HFFc6 (cell line): ENCODE measurements around the gene KATNAL1. TPM values are rescaled to one million over a fixed set of nuclear protein-coding genes. Genes with fewer than 3 reads are reported as not detected.

Experiments used
- DNase-seq: peaks from one replicate; pipeline ENCODE4 v3.0.0-alpha.2; 2018
- H3K27ac Mint-ChIP-seq: 2 replicates; pipeline ENCODE4 v1.8.0; 2020; ENCODE audit warnings: mild to moderate bottlenecking, mixed read lengths
- H3K27me3 Mint-ChIP-seq: 2 replicates; pipeline ENCODE4 v1.8.0; 2021; ENCODE audit warnings: mild to moderate bottlenecking, moderate library complexity, mixed read lengths; ENCODE audit not compliant: insufficient read depth
- H3K36me3 Mint-ChIP-seq: 2 replicates; pipeline ENCODE4 v1.8.0; 2021; ENCODE audit warnings: low read depth, mixed read lengths
- H3K4me1 Mint-ChIP-seq: 2 replicates; pipeline ENCODE4 v1.8.0; 2020; ENCODE audit warnings: low read depth, mixed read lengths
- H3K4me3 Mint-ChIP-seq: 2 replicates; pipeline ENCODE4 v1.8.0; 2020; ENCODE audit warnings: mild to moderate bottlenecking, moderate library complexity, mixed read lengths
- H3K9me3 Mint-ChIP-seq: 2 replicates; pipeline ENCODE4 v1.8.0; 2020; ENCODE audit warnings: mild to moderate bottlenecking, mixed read lengths
- total RNA-seq, 6 experiments: library from RNA; stranded (reverse); fragmentation: NEBNext Ultra II Directional; extraction: Animal tissue kit (Norgen Biotek cat#: 25700); gene quantifications; 2 replicates in 1 of 6; 3 replicates in 5 of 6; pipeline ENCODE4 v1.2.3, GENCODE V29; 2021
- TF ChIP-seq, protein P1 (sequence below): fragments of 200-600 bp; sonication (generic); IDR thresholded peaks from 2 replicates; pipeline ENCODE4 v1.5.0; 2021; ENCODE audit warnings: antibody characterized with exemption, mild to moderate bottlenecking

The KATNAL1 gene
- total RNA-seq, 6 experiments from 2014 or later: 48.2 to 71.4 (median 61.2) TPM

DNA sequence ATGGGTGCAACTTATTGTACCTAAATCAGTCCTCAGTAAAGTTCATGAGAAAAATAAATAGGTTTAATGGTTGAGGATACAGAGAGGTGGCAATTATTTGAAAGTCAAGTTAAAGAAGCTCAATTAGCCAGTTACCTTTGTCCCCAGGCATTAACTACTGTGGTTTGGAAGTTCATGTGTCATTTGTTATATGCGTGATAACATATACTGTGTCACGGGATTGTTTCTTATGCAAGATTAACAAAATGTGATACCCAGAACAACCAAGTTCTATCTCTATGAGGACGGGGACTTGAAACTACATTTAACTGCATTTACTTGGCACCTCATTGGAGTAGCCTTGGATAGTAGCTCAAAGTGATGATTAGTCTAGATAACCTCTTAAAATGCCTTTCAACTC, 13.9 kb upstream of the KATNAL1 start:
- Mint-ChIP-seq H3K9me3 (no peaks in the 10 kb centered on the region), H3K27me3 (peaks cover 2% of the 10 kb centered on the region; the same call in 1 of the 2 replicates), H3K27ac (no peak overlapping the region), H3K4me1 (peaks cover 4% of the 10 kb centered on the region; the same call in 1 of the 2 replicates), H3K36me3 (no peaks in the 10 kb centered on the region; the same call in 1 of the 2 replicates), H3K4me3 (no peak overlapping the region)
- TF ChIP-seq, protein P1, sequence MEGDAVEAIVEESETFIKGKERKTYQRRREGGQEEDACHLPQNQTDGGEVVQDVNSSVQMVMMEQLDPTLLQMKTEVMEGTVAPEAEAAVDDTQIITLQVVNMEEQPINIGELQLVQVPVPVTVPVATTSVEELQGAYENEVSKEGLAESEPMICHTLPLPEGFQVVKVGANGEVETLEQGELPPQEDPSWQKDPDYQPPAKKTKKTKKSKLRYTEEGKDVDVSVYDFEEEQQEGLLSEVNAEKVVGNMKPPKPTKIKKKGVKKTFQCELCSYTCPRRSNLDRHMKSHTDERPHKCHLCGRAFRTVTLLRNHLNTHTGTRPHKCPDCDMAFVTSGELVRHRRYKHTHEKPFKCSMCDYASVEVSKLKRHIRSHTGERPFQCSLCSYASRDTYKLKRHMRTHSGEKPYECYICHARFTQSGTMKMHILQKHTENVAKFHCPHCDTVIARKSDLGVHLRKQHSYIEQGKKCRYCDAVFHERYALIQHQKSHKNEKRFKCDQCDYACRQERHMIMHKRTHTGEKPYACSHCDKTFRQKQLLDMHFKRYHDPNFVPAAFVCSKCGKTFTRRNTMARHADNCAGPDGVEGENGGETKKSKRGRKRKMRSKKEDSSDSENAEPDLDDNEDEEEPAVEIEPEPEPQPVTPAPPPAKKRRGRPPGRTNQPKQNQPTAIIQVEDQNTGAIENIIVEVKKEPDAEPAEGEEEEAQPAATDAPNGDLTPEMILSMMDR: no peak
- no peak for DNase-seq

DNA sequence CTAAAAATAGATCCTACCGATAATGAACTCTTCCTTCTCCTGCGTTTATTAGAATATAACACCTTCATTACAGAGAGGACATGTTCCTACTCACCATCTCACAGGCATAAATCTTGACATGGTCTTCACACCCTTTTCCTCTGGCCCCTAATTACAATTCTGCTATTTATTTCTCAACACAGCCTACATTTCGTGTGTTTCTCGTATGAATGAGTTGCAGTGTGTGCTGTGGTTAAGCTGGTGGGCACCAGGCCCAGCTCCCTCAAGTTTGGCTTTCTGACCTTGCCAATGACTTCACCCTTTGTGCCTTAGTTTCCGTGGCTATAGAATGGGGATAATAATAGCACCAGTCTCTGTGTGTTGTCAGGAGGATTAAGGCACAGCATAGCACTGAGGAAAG, 12.3 kb upstream of the KATNAL1 start:
- DNase-seq: no peak
- no peaks in the 10 kb centered on the region; the same call in 1 of the 2 replicates for H3K36me3 Mint-ChIP-seq
- H3K4me1 Mint-ChIP-seq: peaks cover 12% of the 10 kb centered on the region; the same call in 1 of the 2 replicates
- no peaks in the 10 kb centered on the region for H3K9me3 Mint-ChIP-seq
- peaks cover 1% of the 10 kb centered on the region; the same call in 1 of the 2 replicates for H3K27me3 Mint-ChIP-seq
- H3K4me3 Mint-ChIP-seq: no peak overlapping the region
- H3K27ac Mint-ChIP-seq: no peak overlapping the region
- TF ChIP-seq, protein P1: no peak

DNA sequence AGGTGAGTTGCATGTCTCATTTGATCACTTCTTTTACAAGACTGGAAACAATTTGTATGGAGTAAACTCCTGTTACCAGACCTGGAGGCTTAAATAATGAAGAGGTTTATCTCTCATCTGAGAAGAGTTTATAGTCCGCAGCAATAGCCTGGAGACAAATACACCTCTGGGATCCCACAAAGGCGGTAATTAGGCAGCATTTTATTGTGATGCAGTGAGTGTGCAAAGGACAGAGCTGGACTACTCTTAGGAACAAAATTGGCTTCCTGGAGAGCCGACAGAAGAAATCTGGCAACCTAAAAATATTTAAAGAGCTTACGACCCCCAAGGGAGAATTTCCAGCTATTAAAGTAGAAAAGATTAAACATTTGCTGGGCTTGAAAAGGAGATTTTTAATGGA, 11.8 kb upstream of the KATNAL1 start:
- no peak overlapping the region for H3K4me3 Mint-ChIP-seq
- no peak for DNase-seq
- H3K4me1 Mint-ChIP-seq: peaks cover 13% of the 10 kb centered on the region; the same call in 1 of the 2 replicates
- no peaks in the 10 kb centered on the region for H3K9me3 Mint-ChIP-seq
- no peaks in the 10 kb centered on the region; the same call in 1 of the 2 replicates for H3K36me3 Mint-ChIP-seq
- TF ChIP-seq, protein P1: no peak
- H3K27me3 Mint-ChIP-seq: peaks cover 1% of the 10 kb centered on the region; the same call in 1 of the 2 replicates
- no peak overlapping the region for H3K27ac Mint-ChIP-seq

DNA sequence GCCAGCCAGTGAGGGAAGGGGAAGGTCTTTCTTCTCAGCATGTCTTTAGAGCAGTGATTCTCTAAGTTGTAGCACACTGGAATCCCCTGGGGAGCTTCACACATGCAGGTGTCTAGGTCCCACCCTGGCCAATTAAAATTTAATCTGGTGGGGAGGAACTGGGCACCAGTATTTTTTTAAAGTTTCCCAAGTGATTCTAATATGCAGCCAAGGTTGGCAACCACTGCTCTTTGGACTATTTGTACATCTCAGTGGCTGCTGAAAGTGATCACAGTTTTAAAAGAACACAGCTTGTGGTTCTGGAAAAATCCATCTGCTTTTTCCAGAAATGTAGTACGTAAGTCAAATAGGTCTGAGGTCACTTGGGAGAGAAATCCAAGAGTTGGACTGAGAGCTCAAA, 10.7 kb upstream of the KATNAL1 start:
- TF ChIP-seq, protein P1: no peak
- H3K27me3 Mint-ChIP-seq: peaks cover 1% of the 10 kb centered on the region; the same call in 1 of the 2 replicates
- no peaks in the 10 kb centered on the region for H3K36me3 Mint-ChIP-seq
- H3K27ac Mint-ChIP-seq: no peak overlapping the region
- no peak for DNase-seq
- peaks cover 13% of the 10 kb centered on the region; the same call in 1 of the 2 replicates for H3K4me1 Mint-ChIP-seq
- no peak overlapping the region for H3K4me3 Mint-ChIP-seq
- no peaks in the 10 kb centered on the region for H3K9me3 Mint-ChIP-seq

DNA sequence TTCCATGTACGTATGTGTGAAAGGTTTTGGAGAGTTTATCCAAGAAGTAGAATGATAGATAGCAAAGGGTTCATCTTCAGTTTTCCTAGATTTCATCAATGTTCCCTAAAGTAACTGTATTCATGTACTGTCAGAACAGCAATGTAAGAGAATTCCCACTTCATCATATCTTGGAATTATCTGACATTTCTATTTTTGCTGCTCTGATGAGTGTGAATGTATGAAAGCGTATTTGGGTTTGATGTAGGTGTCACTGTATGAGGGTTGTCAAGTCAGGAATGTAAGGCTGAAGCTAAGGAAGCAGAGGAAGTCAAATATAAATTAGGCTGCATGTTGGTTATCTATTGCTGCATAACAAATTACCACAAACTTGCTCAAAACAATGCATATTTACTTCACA, 7.2 kb upstream of the KATNAL1 start:
- no peak overlapping the region for H3K27ac Mint-ChIP-seq
- TF ChIP-seq, protein P1: no peak
- peaks cover 1% of the 10 kb centered on the region; the same call in 1 of the 2 replicates for H3K27me3 Mint-ChIP-seq
- no peaks in the 10 kb centered on the region for H3K36me3 Mint-ChIP-seq
- DNase-seq: no peak
- H3K9me3 Mint-ChIP-seq: no peaks in the 10 kb centered on the region
- no peak overlapping the region for H3K4me3 Mint-ChIP-seq
- H3K4me1 Mint-ChIP-seq: peaks cover 11% of the 10 kb centered on the region

DNA sequence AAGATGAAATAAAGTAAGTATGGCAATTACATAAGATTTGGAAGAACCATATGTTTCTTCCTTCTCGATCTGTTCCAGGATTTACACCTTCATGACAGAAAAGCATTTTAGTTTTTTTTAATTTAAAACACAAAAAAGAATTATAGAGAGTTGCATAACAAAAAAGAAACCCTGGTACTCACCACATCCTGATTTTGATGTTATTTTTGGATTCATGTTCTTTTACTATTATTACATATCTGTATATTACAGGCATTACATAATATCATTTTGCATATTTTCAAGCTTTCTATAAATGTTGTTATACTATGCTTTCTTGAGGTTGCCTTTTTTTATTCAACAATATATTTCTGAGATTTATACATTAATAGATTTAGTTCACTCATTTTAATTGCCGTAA, 6.7 kb upstream of the KATNAL1 start:
- peaks cover 15% of the 10 kb centered on the region for H3K4me1 Mint-ChIP-seq
- H3K4me3 Mint-ChIP-seq: no peak overlapping the region

More for the DNA sequence above, 6.7 kb upstream of the KATNAL1 start:
- Mint-ChIP-seq H3K27ac (no peak overlapping the region), H3K27me3 (peaks cover 1% of the 10 kb centered on the region; the same call in 1 of the 2 replicates), H3K9me3 (no peaks in the 10 kb centered on the region), H3K36me3 (no peaks in the 10 kb centered on the region)
- TF ChIP-seq, protein P1: no peak
- no peak for DNase-seq
